Measurements from ENCODE around the gene KLHL22. TPM values are rescaled to one million over a fixed set of nuclear protein-coding genes. Genes with fewer than 3 reads are reported as not detected.

The KLHL22 gene
- total and polyA plus RNA-seq, 2 of the 8 experiments (the other 6 are each of a cell fraction or from before 2014, with no cell fraction given) = 9.4 to 16.2 TPM

DNA sequence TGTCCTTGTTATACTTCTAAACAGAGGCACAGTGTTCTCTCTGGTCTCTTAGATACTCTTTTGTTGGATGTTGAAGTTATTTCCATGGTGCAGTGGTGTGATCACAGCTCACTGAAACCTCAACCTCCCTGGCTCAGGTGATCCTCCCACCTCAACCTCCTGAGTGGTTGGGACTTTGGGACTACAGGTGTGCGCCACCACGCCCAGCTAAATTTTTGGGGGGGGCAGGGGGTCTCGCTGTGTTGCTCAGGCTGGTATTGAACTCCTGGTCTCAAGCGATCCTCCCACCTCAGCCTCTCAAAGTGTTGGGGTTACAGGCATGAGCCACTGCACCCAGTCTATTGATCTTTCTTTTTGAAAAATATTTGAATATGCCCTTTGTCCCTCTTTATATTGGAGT lies 86.7 kb downstream of the KLHL22 start:
- Histone ChIP-seq H3K4me3 (ENCODE audit: extremely low read depth in 1 of 4, insufficient read depth in 2 of 4, low read depth in 3 of 4, low read length in 4 of 4) (no peak overlapping the region), H3K27me3 (replicated peaks in 1 of 4; ENCODE audit: control insufficient read depth in 3 of 4, extremely low read depth in 1 of 4, insufficient read depth in 3 of 4, low read length in 3 of 4) (no peaks in the 10 kb centered on the region), H4K91ac (replicated peaks; ENCODE audit: insufficient read length, low read length) (no peak overlapping the region), H3K9me3 (ENCODE audit: insufficient read depth in 2 of 2, low read depth in 1 of 2, low read length in 1 of 2) (no peaks in the 10 kb centered on the region), H3K18ac (ENCODE audit: extremely low read depth, low read length) (no peak overlapping the region), H3K4me2 (ENCODE audit: insufficient read depth in 1 of 2, low read depth in 2 of 2, low read length in 2 of 2) (no peak overlapping the region), H3K9ac (replicated peaks in 1 of 4; ENCODE audit: extremely low read depth in 1 of 4, low read depth in 3 of 4, low read length in 3 of 4) (no peak overlapping the region), H3K23ac (ENCODE audit: insufficient read length) (no peak overlapping the region), H2BK120ac (replicated peaks; ENCODE audit: low read depth, low read length) (no peak overlapping the region), H2BK5ac (ENCODE audit: low read depth, low read length) (no peak overlapping the region), H3K23me2 (ENCODE audit: low read depth, low read length) (no peaks in the 10 kb centered on the region), H3K56ac (replicated peaks; ENCODE audit: insufficient read length, low read depth, low read length) (no peak overlapping the region), H2BK15ac (ENCODE audit: low read length) (no peak overlapping the region), H2AK5ac (ENCODE audit: low read depth, low read length) (no peak overlapping the region), H2AFZ (ENCODE audit: low read length) (no peak overlapping the region), H3K79me1 (ENCODE audit: low read depth, low read length) (no peaks in the 10 kb centered on the region; the same call in 1 of the 2 replicates), H3K79me2 (ENCODE audit: control insufficient read depth in 1 of 2, insufficient read depth in 2 of 2, low read length in 2 of 2) (no peaks in the 10 kb centered on the region), H4K8ac (ENCODE audit: extremely low read depth, insufficient read depth, low read length) (no peak overlapping the region), H4K20me1 (replicated peaks in 1 of 2; ENCODE audit: control insufficient read depth in 1 of 2, insufficient read depth in 2 of 2, low read length in 2 of 2) (peaks cover 0 to 12% of the 10 kb centered on the region in 2 experiments), H3K27ac (ENCODE audit: low read depth, low read length) (no peak overlapping the region), H3K4ac (replicated peaks; ENCODE audit: insufficient read length, low read depth, low read length) (no peak overlapping the region), H2BK20ac (ENCODE audit: low read length) (no peak overlapping the region), H4K5ac (ENCODE audit: insufficient read length, low read depth, low read length) (no peak overlapping the region), H3K14ac (ENCODE audit: insufficient read length) (no peak overlapping the region), H3K36me3 (ENCODE audit: control insufficient read depth in 2 of 4, insufficient read depth in 4 of 4, low read length in 3 of 4) (peaks cover 0 to 20% (median 9%) of the 10 kb centered on the region in 4 experiments; a peak in 5 of 8 replicates), H3K4me1 (replicated peaks in 1 of 4; ENCODE audit: control insufficient read depth in 3 of 4, insufficient read depth in 4 of 4, low read length in 3 of 4) (no peaks in the 10 kb centered on the region; a peak in 1 of 7 replicates), H2BK12ac (ENCODE audit: low read depth, low read length) (no peak overlapping the region)
- POLR2A ChIA-PET (ENCODE audit: partially characterized antibody) = interaction anchor here (1.0 to 1.3 kb wide), 2 partner anchors 15 to 21 kb away, joined by 3 to 4 read pairs; partner anchors contain the start of gene ZNF74
- no peak for DNase-seq (ENCODE audit: low read depth in 1 of 2, low spot score in 2 of 2)
- 88% methylated on average over 4 of the region's 4 CpGs; no CpG with 5 or more reads in 1 of the 2 experiments for whole genome bisulfite sequencing, 2 experiments (ENCODE audit: extremely low coverage in 1 of 2, insufficient coverage in 1 of 2, insufficient read length in 1 of 2, insufficient replicate concordance in 2 of 2, low coverage in 1 of 2, low lambda C conversion rate in 2 of 2, missing lambda C conversion rate in 1 of 2)
- CTCF ChIA-PET (ENCODE audit: partially characterized antibody) = interaction anchor here (0.8 to 4.8 kb wide), 4 partner anchors 9 to 252 kb away, joined by 3 to 27 read pairs (median 12); no protein-coding TSS in a partner anchor
- no peak for FAIRE-seq
- no peak for TF ChIP-seq HDAC2 (IDR thresholded peaks at IDR 0.05; ENCODE audit: borderline replicate concordance in 1 of 2, low read depth in 2 of 2, low read length in 2 of 2)
- no peak for TF ChIP-seq NANOG (IDR thresholded peaks at IDR 0.05; ENCODE audit: insufficient read depth, low read depth, low read length, poor library complexity, severe bottlenecking)
- TF ChIP-seq, protein P1, sequence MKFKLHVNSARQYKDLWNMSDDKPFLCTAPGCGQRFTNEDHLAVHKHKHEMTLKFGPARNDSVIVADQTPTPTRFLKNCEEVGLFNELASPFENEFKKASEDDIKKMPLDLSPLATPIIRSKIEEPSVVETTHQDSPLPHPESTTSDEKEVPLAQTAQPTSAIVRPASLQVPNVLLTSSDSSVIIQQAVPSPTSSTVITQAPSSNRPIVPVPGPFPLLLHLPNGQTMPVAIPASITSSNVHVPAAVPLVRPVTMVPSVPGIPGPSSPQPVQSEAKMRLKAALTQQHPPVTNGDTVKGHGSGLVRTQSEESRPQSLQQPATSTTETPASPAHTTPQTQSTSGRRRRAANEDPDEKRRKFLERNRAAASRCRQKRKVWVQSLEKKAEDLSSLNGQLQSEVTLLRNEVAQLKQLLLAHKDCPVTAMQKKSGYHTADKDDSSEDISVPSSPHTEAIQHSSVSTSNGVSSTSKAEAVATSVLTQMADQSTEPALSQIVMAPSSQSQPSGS (IDR thresholded peaks at IDR 0.05; ENCODE audit: low read length) = no peak
- no peak for TF ChIP-seq RAD21 (IDR thresholded peaks at IDR 0.05 in 1 of 2, conservative IDR thresholded peaks at IDR 0.05 in 1 of 2; ENCODE audit: low read depth in 2 of 2, low read length in 2 of 2)
- TF ChIP-seq, protein P2, sequence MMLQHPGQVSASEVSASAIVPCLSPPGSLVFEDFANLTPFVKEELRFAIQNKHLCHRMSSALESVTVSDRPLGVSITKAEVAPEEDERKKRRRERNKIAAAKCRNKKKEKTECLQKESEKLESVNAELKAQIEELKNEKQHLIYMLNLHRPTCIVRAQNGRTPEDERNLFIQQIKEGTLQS (IDR thresholded peaks at IDR 0.05; ENCODE audit: insufficient read depth, low read depth, low read length) = no peak
- no peak for TF ChIP-seq YY1 (IDR thresholded peaks at IDR 0.05; ENCODE audit: low read depth, low read length)
- no peak for TF ChIP-seq CEBPB (IDR thresholded peaks at IDR 0.05; ENCODE audit: low read depth, low read length)
- no peak for TF ChIP-seq EZH2 (IDR thresholded peaks at IDR 0.05; ENCODE audit: low read depth, low read length, severe bottlenecking)
- no peak for TF ChIP-seq SIX5 (IDR thresholded peaks at IDR 0.05; ENCODE audit: low read depth, low read length)
- TF ChIP-seq CTBP2 (IDR thresholded peaks at IDR 0.05; ENCODE audit: borderline replicate concordance, insufficient read depth, insufficient read length, low read length) = no peak

All from H1 (cell line).